Activated CD4-positive, alpha-beta T cell treated with anti-CD3 and anti-CD28 coated beads for 24 hours (primary cell): Measurements from ENCODE around the gene PITPNB.

Source experiments
- DNase-seq, 2 donors: peaks; one replicate each; pipeline ENCODE4 v3.0.0-alpha.2; 2020; ENCODE audit warnings: low read depth in 2 of 2

The PITPNB gene

DNA sequence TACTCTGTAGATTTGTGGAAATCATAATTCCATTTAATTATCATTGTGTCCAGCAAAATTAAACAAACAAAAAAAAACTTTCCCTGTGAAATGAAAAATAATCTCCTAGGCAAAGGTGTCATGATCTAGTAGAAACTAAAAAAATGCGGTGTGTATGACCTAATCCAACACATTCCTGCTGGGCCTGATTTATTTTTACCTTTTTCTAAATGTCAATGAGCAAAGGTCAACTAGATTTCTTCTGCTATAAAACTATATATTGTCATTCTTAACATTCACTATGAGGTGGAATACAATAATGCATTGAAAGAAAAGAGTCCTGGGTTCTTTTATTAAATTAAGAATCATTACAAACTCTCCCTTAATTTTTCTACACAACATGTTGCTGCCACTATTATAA is 60.4 kb downstream of the PITPNB start:
- DNase-seq = no peak

- no peak for DNase-seq
Observed at GRCh38 chr22:27857443-27857842, 61.6 kb downstream of the PITPNB start.

DNA sequence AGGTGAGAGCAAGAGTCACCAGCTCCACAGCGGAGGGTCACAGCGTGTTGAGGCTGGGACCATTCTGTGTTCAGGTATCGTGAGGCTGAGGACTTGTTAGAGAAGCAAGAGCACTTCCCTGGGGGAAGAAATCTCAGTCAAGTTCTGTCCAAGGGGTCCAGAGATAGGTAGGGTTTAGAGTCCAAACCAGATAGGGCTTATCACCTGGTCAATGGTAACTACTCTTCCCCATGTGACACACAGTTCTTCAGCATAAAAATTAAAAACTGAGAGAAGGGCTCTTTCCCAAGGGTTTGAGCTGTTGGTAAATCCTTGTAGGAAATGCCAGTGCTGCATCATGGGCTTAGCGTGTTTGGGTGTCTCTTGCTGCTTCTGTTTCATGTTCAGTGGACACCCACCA is 62.7 kb downstream of the PITPNB start:
- no peak for DNase-seq

DNA sequence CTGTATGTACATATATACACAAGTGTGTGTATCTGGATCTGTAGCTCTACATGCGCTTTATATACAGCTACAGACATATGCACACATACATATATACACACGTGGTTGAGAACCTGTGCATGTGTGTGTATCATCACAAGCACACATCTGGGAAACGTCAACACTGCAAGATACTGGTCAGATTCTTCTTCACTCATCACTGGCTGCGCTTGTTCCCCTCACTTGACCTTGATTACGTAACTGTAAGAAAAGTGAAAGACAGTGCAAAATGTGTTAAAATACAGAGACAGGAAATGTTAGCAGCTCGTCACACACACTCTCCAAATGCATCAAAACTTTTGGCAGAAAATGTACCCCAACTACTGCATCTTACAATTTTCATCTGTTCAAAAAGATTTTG is 65.6 kb downstream of the PITPNB start:
- DNase-seq = no peak

- no peak for DNase-seq
Observed at GRCh38 chr22:27851974-27852746, 66.9 kb downstream of the PITPNB start.

- no peak for DNase-seq
Observed at GRCh38 chr22:27850000-27850521, 69.0 kb downstream of the PITPNB start.

GRCh38 chr22:27848005-27848404 is 71.1 kb downstream of the PITPNB start:
- no peak for DNase-seq

DNA sequence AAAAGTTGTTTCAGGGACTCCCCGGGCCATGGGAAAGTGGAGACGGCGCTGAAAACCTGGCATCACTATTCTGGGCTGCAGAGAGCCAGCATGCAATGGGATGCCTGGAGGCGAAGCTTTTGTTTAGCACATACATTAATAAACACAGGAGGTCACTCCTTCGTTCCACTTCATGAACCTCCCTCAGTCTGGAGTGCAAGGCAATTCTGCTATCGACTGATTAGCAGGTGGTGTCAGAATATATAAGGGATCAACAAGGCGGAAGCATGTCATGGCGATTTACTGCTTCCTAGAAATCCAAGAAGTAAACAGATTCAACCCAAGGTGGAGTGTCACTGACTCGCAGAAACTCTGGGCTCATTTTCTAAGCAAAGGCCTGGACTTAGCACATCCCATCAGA is 72.1 kb downstream of the PITPNB start:
- DNase-seq = no peak

GRCh38 chr22:27846248-27846757 is 72.8 kb downstream of the PITPNB start:
- no peak for DNase-seq

DNA sequence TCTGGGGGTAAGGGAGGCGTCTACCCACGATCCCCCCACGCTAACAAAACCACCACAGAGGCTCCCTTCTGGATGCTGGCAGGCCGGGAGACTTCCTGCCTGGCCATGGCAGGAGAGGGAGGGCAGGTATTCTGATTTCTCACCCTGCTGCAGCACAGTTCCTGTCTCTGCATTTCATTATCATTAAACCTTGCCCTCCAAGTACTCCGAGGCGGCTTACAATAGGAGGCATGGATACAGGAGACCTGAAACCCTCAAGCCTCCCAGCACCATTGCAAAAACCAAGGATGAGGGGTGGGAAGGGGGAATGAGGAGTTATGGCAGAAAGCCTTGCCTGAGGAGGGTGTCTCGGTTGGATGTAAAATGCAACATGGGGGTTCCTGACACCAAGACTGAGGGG is 73.4 kb downstream of the PITPNB start:
- DNase-seq = no peak

DNA sequence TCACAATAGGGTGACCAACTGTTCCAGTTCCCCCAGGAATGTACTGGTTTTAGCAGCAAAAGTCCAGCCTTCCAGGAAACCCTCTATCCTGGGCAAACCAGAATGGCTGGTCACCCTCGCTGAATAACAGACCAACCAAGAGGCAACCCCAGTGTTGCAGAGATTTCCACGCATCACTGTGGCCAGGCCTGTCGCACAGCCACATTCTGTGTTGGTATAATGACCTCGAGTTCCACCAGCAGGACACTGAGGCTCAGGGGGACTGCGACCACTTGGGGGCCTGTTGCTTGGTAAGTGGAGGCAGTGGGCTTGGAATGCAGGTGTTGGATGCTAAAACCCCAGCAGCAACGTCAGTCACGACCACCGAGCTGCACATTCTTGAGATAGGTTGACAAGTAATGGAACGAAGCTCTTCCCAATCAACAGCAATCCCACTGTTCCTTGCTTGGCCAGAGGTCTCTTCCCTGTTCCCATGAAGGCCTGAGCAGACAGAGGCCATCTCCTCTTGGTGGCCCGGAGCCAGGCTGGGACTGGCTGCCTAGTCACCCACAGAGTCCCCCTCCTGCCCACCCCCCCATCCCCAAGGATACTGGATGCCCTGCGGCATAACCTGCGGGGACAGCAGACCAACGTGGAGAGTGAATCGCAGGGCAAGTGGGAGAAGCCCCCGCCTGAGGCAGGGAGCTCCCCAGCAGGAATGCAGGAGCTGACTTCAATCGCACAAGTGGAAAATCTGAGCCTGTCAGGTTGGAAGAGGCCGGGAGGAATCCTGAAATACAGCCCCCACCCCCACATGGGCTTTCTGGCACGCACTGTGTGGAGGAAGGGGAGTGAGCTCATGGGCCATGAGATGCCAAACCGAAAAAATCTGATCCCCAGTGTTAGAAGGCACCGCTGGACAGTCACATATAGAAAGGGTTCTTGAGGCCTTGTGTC is 74.1 kb downstream of the PITPNB start:
- DNase-seq = no peak

DNA sequence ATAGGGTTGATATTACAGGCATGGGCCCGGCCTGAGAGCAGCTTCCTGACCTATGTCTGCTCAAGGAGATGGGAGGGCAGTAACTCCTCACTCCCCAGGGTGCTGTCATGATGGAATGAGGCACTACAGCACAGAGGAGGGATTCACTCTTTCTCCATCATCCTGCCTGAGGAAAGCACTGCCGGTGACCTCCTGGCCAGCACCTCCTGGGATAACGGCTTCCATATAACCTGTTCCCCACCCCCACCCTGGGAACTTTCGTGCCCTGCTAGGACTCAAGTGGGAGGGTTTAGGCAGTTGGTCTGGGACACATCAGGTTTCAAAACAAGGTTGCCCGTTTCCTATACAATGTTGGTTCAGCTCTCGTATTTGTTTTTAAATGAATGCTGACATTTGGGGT is 74.8 kb downstream of the PITPNB start:
- no peak for DNase-seq

DNA sequence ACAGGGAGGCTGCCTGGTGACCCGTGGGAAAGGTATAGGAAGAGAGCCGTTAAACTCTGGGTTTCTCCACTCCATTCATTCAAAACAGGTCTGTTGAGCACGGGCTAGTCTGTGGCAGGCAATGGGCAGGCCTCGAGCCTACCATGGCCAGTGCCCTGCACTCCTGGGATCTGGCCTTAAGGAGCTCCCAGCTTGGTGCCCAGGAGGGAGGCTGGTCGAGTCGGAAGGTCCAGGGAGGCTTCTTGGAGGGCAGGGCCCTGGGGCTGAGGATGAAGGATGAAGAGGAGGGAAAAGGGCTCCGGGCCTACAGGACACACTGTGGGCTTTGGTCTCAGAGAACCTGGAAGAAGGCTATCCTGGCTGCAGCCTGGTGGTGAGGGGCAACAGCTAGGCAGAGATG is 75.6 kb downstream of the PITPNB start:
- no peak for DNase-seq

- DNase-seq = no peak
Observed at GRCh38 chr22:27842669-27843431, 76.2 kb downstream of the PITPNB start.

GRCh38 chr22:27842201-27842600 is 76.9 kb downstream of the PITPNB start:
- DNase-seq = no peak

DNA sequence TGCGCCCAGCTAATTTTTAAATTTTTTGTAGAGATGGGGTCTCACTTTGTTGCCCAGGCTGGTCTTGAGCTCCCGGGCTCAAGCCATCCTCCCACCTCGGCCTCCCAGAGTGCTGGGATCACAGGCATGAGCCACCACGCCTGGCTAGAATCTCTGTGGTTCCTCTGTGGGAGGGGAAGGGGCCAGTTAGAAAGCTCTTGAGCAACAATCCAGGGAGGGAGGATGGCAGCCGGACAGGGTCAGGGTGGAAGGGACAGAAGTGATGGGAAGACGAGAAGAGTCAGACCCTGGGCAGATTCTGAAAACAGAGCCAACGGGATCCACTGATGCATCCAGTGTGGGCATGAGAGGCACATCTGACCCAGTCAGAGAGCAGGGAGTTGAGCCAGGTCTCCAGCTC is 78.6 kb downstream of the PITPNB start:
- no peak for DNase-seq

- no peak for DNase-seq
Observed at GRCh38 chr22:27839057-27839660, 79.9 kb downstream of the PITPNB start.

GRCh38 chr22:27836181-27836580 is 82.9 kb downstream of the PITPNB start:
- no peak for DNase-seq

GRCh38 chr22:27835446-27835845 is 83.6 kb downstream of the PITPNB start:
- DNase-seq = no peak

DNA sequence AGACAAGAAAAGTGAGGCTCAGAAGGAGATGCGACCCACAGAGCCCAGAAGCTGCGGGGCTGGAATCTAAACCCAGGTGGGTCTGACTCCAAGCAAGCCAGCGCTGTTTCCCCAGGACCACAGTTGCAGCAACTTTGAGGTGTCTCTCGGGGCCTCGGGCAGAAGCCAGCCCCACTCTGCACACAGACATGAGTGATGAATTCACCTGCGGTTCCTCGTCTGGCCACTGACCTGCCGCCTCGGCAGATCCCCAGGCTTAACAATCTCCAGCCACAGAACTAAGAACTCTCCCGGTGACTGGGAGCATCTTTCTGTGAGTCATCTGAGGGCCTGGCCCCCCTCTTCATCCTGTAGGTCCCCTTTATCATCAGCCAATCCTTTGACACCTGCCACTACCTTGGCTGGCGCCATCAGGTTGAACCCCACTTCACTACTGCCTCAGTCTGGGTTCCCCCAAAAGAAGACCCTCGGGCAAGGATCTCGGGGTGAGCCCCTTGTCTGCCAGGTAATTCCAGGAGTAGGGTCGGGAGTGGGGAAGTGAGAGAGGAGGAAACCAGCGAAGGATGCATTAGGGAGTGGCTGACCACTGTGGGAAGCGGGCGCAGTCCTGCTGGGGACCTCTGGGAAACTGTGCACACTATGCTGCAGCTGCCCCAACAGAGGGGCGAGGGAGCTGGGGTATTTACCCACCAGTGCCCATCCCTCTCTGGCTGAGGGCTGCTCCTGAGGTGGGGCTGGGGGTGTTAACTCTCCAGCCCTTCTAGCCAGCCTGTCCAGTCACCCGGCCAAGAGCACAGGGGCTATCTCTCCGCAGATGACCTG is 84.5 kb downstream of the PITPNB start:
- no peak for DNase-seq
